ENCODE results near the gene ST6GALNAC4.

DNA sequence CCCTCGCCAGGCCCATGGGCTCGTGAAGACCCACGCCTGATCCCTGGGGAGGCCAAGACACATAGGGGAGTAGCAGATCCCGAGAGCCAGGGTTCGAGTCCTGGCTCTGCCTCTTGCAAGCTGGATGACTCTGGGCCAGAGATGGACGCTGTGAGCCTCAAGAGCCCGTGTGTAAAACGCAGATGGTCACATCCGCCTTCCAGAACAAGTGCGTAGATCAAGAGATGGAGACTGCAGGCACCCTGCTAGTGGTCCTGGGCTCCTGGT, 8.2 kb downstream of the ST6GALNAC4 start:
- TF ChIP-seq, protein P1, sequence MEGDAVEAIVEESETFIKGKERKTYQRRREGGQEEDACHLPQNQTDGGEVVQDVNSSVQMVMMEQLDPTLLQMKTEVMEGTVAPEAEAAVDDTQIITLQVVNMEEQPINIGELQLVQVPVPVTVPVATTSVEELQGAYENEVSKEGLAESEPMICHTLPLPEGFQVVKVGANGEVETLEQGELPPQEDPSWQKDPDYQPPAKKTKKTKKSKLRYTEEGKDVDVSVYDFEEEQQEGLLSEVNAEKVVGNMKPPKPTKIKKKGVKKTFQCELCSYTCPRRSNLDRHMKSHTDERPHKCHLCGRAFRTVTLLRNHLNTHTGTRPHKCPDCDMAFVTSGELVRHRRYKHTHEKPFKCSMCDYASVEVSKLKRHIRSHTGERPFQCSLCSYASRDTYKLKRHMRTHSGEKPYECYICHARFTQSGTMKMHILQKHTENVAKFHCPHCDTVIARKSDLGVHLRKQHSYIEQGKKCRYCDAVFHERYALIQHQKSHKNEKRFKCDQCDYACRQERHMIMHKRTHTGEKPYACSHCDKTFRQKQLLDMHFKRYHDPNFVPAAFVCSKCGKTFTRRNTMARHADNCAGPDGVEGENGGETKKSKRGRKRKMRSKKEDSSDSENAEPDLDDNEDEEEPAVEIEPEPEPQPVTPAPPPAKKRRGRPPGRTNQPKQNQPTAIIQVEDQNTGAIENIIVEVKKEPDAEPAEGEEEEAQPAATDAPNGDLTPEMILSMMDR (IDR thresholded peaks at IDR 0.05) = no peak
- no peak for TF ChIP-seq POLR2A (IDR thresholded peaks at IDR 0.05)
- TF ChIP-seq EP300 (IDR thresholded peaks at IDR 0.05) = no peak
- TF ChIP-seq POLR2AphosphoS5 (IDR thresholded peaks at IDR 0.05) = no peak
